ENCODE data around the gene CAMKV.

DNA sequence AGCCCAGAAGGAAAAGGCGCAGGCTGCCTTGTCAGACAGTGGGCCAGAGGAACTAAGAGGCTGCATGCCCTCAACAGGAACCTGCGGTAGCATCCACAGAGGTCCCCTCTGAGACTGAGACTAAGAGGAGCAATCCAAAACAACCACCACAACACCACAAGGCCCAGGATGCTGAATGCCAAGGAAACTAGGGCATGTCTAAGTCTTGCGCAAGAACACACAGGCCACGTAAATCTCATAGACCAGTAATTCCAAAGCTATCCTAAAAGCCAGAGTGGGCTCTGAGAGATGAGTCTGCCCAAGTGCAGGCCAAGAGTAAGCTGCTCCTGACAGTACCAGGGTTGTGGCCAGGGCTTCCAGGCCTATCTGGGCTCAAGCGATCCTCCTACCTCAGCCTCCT lies 47.0 kb upstream of the CAMKV start:
- no peak for TF ChIP-seq POLR2AphosphoS5 (IDR thresholded peaks at IDR 0.05)
- TF ChIP-seq EP300 (IDR thresholded peaks at IDR 0.05), result no peak
- TF ChIP-seq, protein P1, sequence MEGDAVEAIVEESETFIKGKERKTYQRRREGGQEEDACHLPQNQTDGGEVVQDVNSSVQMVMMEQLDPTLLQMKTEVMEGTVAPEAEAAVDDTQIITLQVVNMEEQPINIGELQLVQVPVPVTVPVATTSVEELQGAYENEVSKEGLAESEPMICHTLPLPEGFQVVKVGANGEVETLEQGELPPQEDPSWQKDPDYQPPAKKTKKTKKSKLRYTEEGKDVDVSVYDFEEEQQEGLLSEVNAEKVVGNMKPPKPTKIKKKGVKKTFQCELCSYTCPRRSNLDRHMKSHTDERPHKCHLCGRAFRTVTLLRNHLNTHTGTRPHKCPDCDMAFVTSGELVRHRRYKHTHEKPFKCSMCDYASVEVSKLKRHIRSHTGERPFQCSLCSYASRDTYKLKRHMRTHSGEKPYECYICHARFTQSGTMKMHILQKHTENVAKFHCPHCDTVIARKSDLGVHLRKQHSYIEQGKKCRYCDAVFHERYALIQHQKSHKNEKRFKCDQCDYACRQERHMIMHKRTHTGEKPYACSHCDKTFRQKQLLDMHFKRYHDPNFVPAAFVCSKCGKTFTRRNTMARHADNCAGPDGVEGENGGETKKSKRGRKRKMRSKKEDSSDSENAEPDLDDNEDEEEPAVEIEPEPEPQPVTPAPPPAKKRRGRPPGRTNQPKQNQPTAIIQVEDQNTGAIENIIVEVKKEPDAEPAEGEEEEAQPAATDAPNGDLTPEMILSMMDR (IDR thresholded peaks at IDR 0.05), result no peak
